Measurements from ENCODE around the gene MYO9B.

The MYO9B gene

GRCh38 chr19:17075035-17075863 is at the start of gene MYO9B, which contains the start of gene HAUS8:
Gene MYO9B, plus strand, starts transcription at chr19:17075777. Its CDS starts 25,941 bp downstream, at chr19:17101718.
Gene HAUS8, minus strand, starts transcription at chr19:17075452. Its CDS starts 30 bp downstream, at chr19:17075422.
- DNase-seq (ENCODE audit: low spot score) = peak; percentile 97

GRCh38 chr19:17025991-17026658 is 49.5 kb upstream of the MYO9B start:
- DNase-seq (ENCODE audit: low spot score) = no peak

- DNase-seq (ENCODE audit: low spot score) = no peak
Observed at GRCh38 chr19:17026706-17027534, 48.7 kb upstream of the MYO9B start, which contains the start of gene CPAMD8. Gene CPAMD8, minus strand, starts transcription at chr19:17026810. Its CDS starts 168 bp downstream, at chr19:17026642.

GRCh38 chr19:17027535-17027975 is 48.0 kb upstream of the MYO9B start:
- DNase-seq (ENCODE audit: low spot score) = no peak

GRCh38 chr19:17031741-17032140 is 43.8 kb upstream of the MYO9B start:
- DNase-seq (ENCODE audit: low spot score) = no peak

GRCh38 chr19:17035842-17036424 is 39.6 kb upstream of the MYO9B start:
- no peak for DNase-seq (ENCODE audit: low spot score)

GRCh38 chr19:17036640-17037039 is 38.9 kb upstream of the MYO9B start:
- DNase-seq (ENCODE audit: low spot score) = no peak

- no peak for DNase-seq (ENCODE audit: low spot score)
Observed at GRCh38 chr19:17037184-17037583, 38.4 kb upstream of the MYO9B start.

- no peak for DNase-seq (ENCODE audit: low spot score)
Observed at GRCh38 chr19:17037966-17038500, 37.5 kb upstream of the MYO9B start.

GRCh38 chr19:17041976-17042375 is 33.6 kb upstream of the MYO9B start:
- no peak for DNase-seq (ENCODE audit: low spot score)

GRCh38 chr19:17043744-17044143 is 31.8 kb upstream of the MYO9B start:
- no peak for DNase-seq (ENCODE audit: low spot score)

- no peak for DNase-seq (ENCODE audit: low spot score)
Observed at GRCh38 chr19:17045907-17046502, 29.6 kb upstream of the MYO9B start.

GRCh38 chr19:17048885-17049453 is 26.6 kb upstream of the MYO9B start:
- no peak for DNase-seq (ENCODE audit: low spot score)

GRCh38 chr19:17049711-17050280 is 25.8 kb upstream of the MYO9B start:
- no peak for DNase-seq (ENCODE audit: low spot score)

GRCh38 chr19:17052439-17052838 is 23.1 kb upstream of the MYO9B start:
- DNase-seq (ENCODE audit: low spot score) = peak; percentile 26

- DNase-seq (ENCODE audit: low spot score) = no peak
Observed at GRCh38 chr19:17054746-17055145, 20.8 kb upstream of the MYO9B start.

- DNase-seq (ENCODE audit: low spot score) = no peak
Observed at GRCh38 chr19:17055636-17056035, 19.9 kb upstream of the MYO9B start.

- DNase-seq (ENCODE audit: low spot score) = no peak
Observed at GRCh38 chr19:17058236-17058635, 17.3 kb upstream of the MYO9B start.

GRCh38 chr19:17060802-17061201 is 14.8 kb upstream of the MYO9B start:
- DNase-seq (ENCODE audit: low spot score) = no peak

GRCh38 chr19:17061205-17061604 is 14.4 kb upstream of the MYO9B start:
- no peak for DNase-seq (ENCODE audit: low spot score)

Measured in kidney capillary endothelial cell (primary cell).